CD4-positive, alpha-beta T cell treated with Interleukin-15 for 1 hour (primary cell): Measurements from ENCODE around the gene HINFP.
"Not testable (repeated sequence)": the region's sequence is repeated elsewhere in the genome, so short reads cannot be mapped to it uniquely, and the experiment has no call there.

ENCODE experiments used
- DNase-seq: peaks from one replicate; pipeline ENCODE4 v3.0.0-alpha.2; 2020

Gene HINFP

DNA sequence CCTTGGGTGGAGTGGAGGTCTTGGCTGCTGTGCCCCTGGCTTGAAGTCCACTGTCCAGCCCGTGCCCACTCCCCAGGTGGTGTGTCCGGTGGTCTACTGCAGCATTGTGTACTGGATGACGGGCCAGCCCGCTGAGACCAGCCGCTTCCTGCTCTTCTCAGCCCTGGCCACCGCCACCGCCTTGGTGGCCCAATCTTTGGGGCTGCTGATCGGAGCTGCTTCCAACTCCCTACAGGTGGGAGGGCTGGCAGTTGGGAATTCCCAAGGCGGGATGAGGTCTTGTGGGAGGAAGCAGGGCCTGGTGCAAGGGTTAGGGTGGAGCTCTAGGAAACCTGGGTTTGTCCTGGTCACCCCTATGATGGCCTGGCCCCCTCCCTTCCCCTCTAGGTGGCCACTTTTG is 38.8 kb downstream of the HINFP start:
- no peak for DNase-seq

DNA sequence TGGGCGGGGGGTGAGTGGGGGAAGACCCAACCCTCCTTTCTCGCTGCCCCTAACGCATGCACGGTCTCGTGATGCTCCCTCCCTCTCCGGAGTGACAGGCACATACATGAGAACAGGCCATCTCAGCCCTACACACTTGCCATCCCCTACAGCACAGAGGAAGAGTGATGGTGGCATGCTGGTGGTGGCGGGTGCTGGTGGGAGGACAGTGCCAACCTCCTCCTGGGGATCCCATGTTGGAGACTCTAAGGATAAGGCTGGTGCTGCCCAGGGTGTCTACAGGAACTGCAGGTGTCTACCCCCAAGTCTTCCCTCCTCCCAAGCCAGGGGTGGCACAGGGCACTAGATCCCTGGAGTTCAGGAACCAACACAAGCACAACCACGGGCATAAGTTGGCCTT is 40.5 kb downstream of the HINFP start:
- DNase-seq = no peak

DNA sequence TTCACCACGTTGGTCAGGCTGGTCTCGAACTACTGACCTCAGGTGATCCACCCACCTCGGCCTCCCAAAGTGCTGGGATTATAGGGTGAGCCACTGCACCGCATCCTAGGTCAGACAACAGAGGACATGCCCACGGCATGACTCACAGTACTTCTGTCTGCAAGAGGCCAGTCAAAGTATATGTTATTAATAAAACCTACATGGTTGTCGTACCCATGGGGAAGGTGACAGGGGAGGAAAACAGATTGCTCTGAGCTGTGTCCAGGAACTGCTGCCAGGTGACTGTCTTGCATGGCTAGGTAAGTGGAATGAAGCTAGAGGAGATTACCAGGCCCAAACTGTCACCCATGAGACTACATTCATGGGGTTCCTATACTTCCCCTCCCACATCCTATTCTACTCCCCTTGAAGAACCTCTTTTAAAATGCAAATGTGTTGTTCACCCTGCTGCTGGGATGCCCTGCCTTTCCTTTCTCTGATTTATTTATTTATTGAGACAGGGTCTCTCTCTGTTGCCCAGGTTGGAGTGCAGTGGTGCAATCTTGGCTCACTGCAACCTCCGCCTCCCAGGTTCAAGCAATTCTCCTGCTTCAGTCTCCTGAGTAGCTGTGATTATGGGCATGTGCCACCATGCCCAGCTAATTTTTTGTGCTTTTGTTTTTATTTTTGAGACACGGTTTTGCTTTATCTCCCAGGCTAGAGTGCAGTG is 45.1 kb downstream of the HINFP start:
- no peak for DNase-seq

DNA sequence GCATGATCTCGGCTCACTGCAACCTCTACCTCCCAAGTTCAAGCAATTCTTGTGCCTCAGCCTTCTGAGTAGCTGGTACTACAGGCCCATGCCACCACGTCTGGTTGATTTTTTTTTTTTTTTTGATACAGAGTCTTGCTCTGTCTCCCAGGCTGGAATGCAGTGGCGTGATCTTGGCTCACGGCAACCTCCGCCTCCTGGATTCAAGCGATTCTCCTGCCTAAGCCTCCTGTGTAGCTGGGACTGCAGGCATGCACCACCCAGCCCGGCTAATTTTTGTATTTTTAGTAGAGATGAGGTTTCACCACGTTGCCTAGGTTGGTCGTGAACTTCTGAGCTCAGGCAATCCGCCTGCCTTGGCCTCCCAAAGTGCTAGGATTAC is 45.7 kb downstream of the HINFP start:
- DNase-seq = not testable (repeated sequence)

DNA sequence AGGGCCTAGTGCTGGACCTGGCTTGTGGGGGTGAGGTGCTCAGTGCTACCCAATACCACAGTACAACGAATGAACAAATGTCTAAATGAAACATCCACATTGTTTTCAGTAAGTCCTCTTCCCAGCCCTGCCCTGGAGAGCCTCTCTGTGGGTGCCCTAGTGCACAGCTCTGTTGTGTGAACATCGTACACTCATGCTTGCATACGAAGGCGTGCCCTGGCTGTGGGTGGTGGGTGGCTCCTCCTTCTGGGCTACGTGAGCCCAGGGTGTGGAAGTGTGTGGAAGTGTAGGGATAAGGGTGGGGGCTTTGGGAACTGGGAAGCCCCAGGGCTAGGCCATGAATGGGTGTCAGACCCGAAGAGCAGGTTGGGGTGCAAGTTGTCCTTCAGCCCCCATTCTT is 46.6 kb downstream of the HINFP start:
- DNase-seq = no peak

DNA sequence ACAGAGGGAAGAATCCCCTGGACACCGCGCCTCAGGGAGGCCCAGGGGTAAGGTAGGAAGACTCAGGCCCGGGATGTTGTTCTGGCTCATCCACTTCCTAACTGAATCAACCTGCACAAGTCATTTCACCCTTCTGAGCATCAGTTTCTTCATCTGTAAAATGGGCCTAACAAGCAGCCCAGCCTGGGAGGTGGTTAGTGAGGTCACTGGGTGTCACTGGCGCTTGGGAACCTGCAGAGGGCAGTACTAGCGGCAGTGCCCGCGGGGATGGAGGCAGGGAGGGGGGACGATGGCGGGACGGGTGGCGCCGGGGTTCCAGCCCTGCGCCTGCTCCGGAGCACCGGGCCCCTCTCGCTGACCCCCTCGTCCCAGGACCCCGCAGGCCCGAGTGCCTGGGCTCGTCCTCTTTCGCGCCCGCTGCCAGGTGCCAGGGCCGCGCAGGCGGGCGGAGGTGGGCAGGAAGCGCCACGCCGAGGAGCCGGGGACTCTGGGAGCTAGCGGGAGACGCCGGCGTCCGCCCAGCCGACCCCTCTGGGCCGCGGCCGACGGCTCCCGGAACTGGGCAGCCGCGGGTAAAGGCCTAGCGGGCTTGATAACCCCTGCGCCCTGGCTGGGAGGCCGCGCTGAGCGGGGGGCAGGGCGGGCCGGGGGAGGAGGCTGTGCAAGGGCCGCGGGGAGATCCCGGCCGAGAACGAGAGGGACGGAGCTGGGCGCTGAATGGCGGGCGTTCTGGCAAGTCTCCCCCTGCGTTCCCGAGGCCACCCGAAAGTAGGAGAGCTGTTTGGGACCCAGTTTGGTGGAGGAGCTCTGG is 47.3 kb downstream of the HINFP start, which contains the start of gene NLRX1:
Gene NLRX1 (plus strand): TSS at position 255 of the 811 bp plus-strand sequence. CDS start 2,679 bp downstream, outside the sequence.
- DNase-seq = peak; percentile 85

DNA sequence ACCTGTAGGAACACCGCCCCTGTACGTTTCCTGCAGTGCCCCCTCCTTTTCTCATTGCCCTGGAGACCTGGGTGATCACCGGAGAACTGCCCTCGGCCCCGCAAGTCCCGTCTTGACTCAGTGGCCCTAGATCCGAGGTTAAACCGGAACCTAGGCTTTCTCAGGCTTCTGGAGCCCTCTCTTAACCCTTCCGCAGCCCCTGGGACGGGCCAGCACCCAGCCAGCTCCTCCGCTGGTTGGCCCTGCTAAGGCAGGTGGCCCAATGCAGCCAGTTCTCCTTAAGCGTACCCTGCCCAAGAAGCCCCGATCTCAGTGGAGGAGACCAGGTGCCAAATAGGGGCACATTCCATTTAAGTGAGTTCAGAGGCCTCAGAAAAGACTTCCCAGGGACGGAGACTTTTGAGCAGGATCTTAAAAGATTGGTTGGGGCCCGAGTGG is 47.9 kb downstream of the HINFP start:
- DNase-seq = peak; percentile 21

DNA sequence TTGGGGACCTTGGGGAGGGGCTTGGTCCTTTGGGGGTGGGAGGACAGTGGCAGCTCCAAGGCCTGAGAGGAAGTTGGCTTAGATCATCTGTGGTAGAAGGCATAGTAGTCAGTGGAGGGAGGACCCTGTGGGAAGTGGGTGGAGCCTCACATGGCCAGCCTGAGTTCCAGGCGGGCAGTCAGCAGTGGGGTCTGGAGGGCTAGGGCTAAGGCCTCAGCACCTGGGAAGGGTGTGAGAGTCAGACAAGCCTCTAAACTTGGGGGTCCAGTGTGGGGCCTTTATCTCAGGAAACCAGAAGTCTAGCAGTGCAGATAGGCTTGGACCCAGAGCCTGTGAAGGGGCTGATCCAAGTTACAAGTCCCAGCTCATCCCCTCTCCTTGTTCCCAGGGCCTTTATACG is 51.1 kb downstream of the HINFP start:
- DNase-seq = peak; percentile 26

DNA sequence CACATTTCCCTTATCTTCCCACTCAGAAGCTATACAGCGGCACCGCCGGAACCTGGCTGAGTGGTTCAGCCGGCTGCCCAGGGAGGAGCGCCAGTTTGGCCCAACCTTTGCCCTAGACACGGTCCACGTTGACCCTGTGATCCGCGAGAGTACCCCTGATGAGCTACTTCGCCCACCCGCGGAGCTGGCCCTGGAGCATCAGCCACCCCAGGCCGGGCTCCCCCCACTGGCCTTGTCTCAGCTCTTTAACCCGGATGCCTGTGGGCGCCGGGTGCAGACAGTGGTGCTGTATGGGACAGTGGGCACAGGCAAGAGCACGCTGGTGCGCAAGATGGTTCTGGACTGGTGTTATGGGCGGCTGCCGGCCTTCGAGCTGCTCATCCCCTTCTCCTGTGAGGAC is 52.1 kb downstream of the HINFP start:
- no peak for DNase-seq

DNA sequence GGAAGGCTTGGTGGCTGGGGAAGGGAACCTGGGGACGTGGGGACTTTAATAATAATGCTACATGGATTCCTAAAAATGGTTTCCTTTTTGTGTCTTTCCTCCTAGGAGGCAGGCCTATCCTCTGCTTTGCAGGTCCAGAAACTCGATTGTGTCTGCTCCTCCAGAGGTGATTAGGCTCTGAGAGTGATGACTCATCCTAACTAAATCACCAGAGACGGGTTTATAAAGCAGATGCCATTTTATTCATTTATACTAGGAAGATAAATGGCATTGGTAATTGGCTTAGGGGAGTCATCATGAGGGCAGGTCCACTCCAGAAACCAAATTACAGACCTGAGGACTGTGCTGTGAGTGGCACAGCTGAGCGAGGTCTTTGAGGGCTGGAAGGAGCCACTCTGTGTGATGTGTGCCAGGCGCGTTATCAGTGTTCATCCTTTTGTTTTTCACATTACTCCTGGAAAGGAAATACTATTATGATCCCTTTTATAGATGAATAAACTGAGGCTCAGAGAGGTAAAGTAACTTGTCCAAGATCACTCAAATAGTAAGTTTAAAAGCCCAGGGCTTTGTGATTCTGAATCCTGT is 54.2 kb downstream of the HINFP start:
- no peak for DNase-seq

DNA sequence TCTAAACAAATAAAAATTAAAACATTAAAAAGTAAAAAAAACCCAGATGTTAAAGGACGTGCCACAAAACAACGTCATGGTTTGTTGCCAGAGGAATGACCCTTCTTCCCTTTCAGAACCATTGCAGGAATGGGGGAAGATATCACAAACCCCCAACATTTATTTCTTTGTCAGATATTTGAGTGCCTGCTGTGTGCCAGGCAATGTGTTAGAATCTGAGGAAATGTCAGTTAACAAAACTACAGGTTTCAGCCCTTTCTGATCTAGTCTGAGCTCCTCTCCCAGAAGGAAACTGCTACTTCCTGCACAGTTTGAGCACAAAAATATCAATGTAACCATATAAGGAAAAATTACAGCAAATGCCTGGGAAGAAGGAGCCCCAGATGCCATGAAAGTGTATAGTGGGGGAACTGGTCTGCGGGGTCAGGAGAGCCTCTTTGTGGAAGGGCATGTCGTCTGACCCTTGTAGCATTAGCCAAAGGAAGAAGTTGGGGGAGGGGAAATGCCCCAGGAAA is 56.8 kb downstream of the HINFP start:
- no peak for DNase-seq

DNA sequence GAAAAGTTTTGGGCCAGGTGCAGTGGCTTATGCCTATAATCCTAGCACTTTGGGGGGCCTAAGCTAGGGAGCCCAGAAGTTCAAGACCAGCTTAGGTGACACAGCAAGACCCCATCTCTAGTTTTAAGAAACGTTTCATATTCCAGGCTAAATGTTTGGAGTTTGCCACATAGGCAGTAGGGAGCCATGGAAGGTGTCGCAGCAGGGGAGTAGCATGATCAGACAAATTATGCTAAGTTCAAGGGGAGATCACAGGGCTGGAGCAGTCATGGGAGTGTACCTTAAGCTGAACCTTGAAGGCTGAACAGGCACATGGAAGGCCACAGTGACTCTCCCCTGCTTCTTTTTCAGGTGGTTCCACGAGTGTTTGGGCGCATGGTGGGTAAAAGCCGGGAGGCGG is 58.0 kb downstream of the HINFP start:
- DNase-seq = no peak

DNA sequence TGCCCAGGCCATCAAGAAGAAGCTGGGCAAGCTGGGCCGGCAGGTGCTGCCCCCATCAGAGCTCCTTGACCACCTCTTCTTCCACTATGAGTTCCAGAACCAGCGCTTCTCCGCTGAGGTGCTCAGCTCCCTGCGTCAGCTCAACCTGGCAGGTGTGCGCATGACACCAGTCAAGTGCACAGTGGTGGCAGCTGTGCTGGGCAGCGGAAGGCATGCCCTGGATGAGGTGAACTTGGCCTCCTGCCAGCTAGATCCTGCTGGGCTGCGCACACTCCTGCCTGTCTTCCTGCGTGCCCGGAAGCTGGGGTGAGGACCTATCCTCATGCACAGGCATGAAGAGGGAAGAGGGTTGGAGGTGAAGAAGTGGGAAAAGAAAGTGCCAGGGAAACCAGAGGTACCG is 58.6 kb downstream of the HINFP start:
- no peak for DNase-seq

DNA sequence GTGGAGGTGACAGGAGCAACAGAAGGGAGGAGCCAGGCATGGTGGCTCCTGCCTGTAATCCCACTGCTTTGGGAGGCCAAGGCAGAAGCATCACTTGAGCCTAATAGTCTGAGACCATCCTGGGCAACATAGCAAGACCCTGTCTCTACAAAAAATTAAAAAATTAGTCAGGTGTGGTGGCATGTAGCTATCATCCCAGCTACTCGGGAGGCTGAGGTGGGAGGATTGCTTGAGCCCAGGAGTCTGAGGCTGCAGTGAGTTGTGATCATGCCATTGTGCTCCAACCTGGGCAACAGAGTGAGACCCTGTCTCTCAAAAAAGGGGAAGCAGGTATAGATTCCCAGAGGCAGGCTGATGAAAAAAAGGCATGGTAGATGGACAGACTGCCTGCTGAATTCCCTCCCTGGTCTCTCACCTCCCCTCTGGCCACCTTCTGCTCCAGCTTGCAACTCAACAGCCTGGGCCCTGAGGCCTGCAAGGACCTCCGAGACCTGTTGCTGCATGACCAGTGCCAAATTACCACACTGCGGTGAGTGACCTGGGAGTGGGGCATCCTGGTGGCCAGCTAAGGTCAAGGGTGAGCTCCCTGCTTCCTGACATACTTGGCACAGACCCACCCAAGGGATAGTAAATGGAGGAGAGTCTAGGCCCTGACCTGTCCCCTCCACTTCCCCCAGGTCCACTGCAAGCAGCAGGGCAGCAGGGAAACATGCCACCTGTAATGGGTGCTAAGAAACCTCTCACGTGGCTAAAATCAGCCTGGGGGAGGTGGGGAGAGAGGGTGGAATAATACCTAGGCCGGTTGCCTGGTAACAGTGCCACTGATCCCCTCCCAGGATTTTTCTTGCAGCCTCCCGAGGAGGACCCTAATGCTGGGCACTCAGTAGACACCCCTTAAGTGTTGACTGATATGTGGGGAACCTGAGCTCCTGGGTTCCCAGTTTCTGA is 59.6 kb downstream of the HINFP start:
- no peak for DNase-seq

DNA sequence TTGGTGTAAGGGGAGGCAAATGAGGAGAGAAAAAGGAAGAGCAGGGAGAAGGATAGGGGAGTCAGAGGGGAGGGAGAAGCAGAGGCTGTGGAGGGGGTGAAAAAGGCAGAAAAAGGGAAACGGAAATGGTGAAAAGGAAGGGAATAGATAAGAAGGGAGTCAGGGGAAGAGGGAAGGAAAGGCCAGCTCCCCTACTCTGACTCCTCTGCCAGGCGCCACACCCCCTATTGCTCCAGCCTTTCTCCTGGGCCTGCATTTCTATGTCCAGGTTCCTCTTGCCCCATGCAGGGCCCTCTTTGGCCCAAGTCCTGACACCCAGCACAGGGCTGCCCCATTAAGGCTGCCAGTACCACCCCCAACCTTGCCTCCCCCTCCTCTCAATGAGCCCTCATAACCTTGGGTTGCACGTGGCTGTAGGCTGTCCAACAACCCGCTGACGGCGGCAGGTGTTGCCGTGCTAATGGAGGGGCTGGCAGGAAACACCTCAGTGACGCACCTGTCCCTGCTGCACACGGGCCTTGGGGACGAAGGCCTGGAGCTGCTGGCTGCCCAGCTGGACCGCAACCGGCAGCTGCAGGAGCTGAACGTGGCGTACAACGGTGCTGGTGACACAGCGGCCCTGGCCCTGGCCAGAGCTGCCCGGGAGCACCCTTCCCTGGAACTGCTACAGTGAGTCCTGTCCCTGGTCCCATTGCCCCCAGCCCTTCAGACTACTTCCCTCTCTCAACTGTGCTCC is 60.5 kb downstream of the HINFP start:
- no peak for DNase-seq

DNA sequence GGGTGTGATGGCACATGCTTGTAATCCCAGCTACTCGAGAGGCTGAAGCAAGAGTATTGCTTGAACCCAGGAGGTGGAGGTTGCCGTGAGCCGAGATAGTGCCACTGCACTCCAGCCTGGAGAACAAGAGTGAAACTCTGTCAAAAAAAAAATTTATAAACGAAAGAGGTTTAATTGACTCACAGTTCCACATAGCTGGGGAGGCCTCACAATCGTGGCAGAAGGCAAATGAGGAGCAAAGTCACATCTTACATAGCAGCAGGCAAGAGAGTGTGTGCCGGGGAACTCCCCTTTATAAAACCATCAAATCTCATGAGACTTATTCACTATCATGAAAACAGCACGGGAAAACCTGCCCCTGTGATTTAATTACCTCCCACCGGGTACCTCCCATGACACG is 63.0 kb downstream of the HINFP start:
- not testable (repeated sequence) for DNase-seq
